ENCODE data around the gene GARNL3. TPM values are rescaled to one million over a fixed set of nuclear protein-coding genes. Genes with fewer than 3 reads are reported as not detected.

GARNL3 gene
- total RNA-seq, 2 experiments from 2014 or later: 4.1 to 4.5 TPM

DNA sequence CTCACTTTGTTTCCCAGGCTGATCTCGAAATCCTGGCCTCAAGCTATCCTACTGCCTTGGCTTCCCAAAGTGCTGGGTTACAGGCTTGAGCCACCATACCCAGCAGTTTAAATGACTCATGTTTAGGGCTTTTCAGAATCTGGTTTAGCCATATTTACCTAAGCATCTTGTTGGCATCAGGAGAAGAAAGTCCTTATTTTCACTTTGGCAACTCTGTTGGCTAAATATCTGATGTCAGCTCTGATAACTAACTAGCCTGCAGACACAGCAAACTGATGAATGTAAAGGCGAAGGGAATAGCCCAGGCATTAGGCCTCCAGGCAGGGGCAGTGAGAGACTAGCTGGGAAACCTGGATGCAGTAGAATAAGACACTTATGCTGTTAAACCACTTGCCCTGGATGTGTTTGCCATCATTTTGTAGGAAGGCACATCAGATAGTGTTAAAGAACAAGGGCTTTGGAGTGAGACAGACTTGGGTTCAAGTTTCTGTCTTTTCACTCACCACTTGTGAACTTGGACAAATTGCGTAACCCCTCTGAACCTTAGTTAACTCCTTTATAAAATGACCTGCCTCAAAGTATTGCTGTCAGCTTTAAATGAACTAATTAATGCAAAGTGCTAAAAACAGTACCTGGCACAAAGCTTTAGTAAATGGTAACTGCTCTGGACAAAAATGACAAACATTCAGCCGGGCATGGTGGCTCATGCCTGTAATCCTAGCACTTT, 34.7 kb upstream of the GARNL3 start:
- ChIA-PET POLR2A (interaction anchor here (0.7 kb wide), 1 partner anchor 391 kb away, joined by 4 read pairs; no protein-coding TSS in a partner anchor), CTCF (interaction anchor here (0.6 kb wide), 1 partner anchor 317 kb away, joined by 4 read pairs; no protein-coding TSS in a partner anchor)

DNA sequence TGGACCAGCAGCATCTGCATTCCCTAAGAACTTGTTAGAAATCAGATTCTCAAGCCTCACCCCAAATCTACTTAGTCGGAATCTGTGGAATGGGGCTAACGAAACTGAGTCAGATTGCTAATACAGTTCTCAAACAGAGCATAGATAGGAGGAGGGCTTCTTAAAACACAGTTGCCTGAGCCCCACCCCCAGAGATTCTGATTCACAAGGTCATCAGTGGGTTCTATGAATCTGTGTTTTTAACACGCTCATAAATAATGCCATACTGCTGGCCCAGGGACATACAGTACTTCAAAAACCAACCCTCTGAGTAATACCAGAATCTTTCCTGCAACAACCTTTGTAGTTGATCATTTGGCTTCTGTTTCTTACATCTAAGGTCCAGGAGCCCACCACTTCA, 32.9 kb upstream of the GARNL3 start:
- ChIA-PET CTCF (no interaction called here), POLR2A (no interaction called here)

DNA sequence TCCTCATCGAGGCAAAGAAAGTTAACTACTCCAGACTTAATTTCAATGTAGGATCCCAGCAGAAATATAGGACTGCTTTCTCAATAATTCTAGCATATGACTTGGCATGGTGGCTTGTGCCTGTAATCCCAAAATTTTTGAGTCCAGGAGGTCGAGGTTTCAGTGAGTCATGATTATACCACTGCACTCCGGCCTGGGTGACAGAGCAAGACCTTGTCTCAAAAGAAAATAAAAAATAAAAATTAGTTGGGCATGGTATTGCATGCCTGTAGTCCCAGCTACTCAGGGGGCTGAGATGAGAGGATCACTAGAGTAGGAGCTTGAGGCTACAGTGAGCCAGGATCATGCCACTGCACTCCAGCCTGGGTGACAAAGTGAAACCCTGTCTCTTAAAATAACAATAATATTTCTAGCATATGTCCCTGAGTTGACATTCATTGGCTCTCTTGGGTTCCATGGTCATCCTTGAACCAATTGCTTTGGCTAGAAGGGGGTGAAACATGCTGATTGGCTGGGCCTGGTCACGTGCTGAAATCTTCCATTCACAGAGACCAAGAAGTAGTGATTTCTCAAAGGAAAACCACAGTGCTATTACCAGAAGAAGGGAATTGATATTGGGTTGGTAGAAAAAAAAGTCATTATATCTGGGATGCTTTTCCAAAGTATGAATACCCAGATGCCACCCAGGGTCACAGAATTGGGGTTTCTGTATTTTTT, 31.6 kb upstream of the GARNL3 start:
- ChIA-PET POLR2A (no interaction called here), CTCF (no interaction called here)

DNA sequence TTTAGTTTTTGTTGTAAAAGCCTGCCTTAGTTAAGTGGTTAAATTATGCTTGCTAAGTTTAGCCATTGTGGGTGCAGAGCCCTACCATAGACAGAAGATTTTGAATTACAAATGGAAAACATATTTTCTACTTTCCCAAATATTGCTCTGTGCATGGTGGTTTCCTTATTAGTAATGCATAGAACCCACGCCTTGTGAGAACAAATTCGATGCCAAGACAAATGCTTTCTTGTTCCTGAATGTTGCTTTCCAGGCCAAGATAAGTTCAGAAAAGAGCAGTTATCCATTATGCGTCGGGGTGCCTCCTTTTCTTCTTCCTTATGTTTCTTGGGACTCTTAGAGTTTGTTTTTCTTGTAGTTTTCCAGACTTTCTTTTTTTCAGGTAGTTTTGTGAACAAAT, 31.0 kb upstream of the GARNL3 start:
- ChIA-PET POLR2A (no interaction called here), CTCF (interaction anchor here (1.1 kb wide), 1 partner anchor 19 kb away, joined by 3 read pairs; no protein-coding TSS in a partner anchor)

DNA sequence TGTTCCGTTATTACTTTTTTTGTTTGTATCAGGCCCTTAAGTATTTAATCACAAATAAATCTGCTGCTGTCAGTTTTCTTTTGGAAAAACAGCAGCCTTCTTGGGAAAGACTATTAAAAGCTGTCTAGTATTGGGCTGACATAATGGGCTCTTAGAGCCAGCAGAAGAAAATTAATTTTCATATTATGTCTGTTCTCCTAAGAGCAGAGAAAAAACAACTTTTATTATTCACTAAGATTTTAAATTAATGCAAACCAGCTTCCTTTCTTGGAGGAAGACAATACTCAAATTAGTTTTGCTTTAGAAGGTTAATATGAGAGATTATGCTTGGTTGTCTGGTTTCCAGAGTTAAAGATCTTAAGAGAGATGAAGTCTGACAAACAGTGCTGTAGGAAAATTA, 30.6 kb upstream of the GARNL3 start:
- CTCF ChIA-PET: interaction anchor here (1.1 kb wide), 1 partner anchor 19 kb away, joined by 3 read pairs; no protein-coding TSS in a partner anchor
- POLR2A ChIA-PET: no interaction called here

- ChIA-PET CTCF (no interaction called here), POLR2A (no interaction called here)
Observed at GRCh38 chr9:127237801-127238200, 26.8 kb upstream of the GARNL3 start.

DNA sequence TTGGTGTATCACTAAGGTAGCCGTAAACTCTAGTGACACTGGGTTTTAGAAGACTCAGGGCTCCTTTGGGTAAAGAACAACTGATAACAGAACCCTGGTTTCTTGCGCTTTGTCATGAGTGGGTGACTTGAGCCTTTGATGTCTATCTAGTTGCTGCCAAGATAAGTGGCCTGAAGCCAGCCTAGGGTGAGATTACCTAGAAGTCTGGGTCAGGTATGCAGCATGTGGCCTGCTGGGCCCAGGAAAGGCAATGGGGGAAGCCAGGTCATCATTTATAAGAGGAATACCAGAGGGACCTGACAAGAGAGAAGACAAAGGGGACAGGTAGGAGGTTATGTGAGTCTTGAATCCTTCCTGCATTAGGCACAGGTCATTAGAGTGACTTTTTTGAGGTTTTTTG, 23.2 kb upstream of the GARNL3 start:
- POLR2A ChIA-PET: no interaction called here
- CTCF ChIA-PET: no interaction called here

DNA sequence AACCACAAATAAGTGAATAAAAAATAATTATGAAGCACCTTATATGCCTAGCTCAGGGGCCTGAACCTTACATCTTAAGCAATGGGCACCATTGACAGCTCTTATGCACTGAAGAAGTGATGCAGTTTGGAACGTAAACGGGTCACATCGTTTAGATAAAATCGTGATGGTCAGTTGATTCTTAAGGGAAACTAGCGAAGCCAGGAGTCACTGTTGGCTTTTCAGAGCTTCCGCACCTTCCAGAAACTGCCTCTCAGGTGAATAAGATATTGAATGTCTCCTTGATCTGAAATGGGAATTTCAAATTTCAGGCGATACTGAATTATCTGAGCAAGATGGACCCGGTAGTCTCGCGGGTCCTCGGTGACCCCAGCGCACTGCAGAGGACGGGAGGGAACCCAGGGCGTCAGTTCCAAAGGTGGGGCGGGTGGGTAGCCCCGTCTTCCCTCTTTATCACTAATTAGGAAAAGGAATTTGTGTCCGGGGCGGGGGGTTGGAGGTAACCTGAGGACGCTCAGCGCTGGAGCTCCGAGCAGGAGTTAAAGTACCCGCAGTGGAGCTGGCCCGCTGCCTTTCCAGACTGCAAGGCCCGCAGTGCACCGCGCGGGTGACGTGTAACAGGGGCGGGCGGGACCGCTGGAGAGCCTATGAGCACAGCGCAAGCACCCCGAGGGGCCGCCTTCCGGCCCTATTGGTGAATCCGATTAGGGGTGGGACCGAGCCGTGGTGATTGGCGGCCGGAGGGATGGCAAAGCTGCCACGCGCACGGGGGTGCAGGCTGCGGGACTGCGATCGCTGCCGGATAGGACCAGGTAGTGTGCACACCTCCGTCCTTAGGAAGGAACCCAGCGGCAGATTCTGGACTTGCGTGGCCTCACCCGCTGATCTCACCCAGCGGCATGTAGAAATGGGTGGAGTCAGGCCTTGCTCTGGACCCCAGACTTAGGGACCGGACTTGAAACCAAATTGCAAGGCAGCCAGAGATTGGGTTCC, 19.7 kb upstream of the GARNL3 start:
- ChIA-PET CTCF (interaction anchor here (0.5 kb wide), 1 partner anchor 330 kb away, joined by 3 read pairs; the partner anchor contains the start of gene RALGPS1), POLR2A (interaction anchor here (0.5 to 0.9 kb wide), 3 partner anchors 15 to 915 kb away, joined by 3 to 9 read pairs (median 7); no protein-coding TSS in a partner anchor)

DNA sequence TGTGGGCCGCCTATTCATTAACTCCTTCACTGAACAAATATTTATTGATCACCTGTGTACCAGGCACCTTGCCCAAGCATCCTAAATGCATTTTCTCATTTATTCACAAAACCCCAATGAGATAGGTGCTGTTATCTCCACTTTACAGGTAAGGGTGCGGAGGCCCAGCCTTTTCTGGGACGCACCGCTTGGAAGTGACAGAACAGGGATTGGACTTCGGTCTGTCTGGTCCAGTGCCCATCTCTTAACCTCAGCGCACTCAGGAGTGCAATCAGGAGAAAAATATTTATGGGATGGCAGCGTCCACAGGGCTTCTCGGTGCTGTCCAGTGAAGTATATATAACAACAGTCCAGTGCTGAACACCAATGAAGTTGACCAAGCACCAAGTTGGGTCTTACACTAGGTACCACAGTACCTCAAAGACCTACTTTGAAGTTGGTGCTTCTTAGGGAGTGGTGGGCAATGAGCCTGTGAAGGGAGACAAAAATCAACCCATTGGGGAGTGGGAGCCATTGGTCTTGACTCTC, 18.9 kb upstream of the GARNL3 start:
- ChIA-PET POLR2A (interaction anchor here (0.5 kb wide), 1 partner anchor 14 kb away, joined by 3 read pairs; no protein-coding TSS in a partner anchor), CTCF (no interaction called here)

DNA sequence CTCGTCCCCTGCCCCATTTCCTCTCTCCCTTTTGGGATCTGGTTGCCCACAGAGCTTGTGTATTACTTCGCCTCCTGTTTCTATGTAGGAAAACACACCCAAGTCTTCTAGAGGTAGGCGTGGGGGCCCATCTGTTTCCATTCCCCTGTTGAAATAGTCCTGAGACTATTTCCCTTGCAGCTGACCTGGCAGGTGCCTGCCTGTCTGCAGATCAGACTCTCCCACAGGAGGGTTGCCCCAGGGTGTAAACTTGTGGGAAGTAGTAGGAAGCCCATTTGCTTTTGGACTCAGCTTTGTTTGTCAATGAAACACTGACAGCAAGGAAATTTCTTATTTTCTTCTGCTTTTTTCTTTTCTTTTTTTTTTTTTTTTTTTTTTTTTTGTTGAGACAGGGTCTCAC, 16.3 kb upstream of the GARNL3 start:
- POLR2A ChIA-PET: no interaction called here

GRCh38 chr9:127249877-127250276, 14.7 kb upstream of the GARNL3 start:
- POLR2A ChIA-PET: no interaction called here
- CTCF ChIA-PET: no interaction called here

More for the DNA sequence above, 16.3 kb upstream of the GARNL3 start:
- CTCF ChIA-PET: no interaction called here

DNA sequence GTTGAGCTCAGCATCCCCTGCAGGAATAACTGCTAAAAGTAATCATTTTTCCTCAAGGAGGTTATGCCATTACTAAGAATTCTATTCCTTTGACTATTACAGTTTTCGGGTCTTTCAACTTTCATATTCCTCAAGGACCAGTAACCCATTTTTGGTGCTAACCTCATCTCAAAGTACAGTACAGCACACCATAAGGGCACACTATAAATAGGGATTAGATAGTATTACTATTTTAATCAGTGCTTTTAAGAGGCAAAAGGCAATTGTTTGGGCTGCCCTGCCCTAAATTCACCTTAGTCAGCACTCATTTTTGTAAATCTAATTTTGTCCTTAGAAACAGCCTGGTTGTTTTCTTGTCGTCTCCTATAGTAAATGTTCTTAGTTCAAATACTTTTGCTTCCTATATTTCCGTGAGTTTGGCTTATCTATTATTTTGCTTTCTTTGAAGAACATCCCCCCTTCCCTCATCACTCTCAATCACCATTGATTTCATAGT, 13.6 kb upstream of the GARNL3 start:
- POLR2A ChIA-PET: no interaction called here
- CTCF ChIA-PET: no interaction called here

DNA sequence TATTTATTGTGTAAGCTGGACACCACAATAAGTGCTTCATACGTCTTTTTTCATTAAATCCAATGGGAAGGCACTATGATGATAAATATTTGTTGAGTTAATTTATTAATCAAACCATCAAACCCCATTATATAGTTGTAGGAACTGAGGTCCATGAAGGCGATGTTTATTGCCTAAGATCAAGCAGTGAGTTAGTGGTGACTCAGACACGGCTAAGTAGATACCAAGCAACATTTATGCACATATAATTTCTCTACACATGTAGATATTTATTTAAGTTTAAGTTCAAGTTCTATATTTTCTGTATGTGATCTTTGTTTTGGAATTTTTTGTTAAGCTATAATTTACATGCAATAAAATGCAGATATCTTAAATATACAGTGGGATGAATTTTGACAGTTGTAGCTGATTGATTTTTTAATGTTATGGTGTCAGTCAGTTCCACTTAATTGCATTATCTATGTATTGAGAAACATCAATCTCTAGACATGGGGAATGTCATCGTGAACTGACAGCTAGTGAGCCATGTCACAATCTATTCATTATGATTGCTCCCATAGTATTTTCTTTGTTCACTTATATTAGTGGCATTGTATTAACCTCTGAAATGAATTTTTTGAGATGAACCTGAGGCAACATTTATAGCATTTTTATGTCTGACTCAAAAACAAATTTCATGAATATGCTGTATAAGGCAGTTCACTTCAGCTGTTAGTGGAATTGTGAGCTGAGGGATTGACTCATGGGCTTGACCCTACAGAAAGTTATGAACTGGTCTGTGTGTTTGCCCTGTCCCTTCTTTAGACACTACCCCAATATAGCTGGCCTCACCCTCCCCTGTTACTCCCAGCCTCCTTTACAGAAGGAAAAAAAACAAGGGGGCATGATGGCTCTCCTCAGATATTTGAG, 11.9 kb upstream of the GARNL3 start:
- ChIA-PET CTCF (no interaction called here), POLR2A (no interaction called here)

DNA sequence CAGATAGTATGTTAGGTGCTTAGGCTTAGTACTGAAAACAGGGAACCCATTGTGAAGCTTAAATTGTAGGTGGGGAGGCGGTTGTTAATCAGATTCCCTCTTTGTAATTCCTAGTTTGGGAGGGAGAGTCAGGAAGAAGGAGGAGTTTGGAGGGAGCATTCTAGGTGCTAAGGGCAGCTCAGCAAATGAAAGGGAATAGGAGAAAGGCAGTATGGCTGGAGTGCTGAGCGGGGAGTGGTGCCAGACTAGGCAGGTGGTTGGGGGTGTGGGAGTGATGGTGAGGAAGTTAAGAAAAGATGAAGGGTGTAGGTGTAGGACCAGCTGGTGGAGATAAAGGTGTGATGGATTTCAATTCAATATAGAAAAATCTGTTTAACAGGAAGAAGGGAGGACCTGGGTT, 11.1 kb upstream of the GARNL3 start:
- POLR2A ChIA-PET: no interaction called here
- CTCF ChIA-PET: no interaction called here

- CTCF ChIA-PET: no interaction called here
- POLR2A ChIA-PET: no interaction called here
Observed at GRCh38 chr9:127255692-127256091, 8.9 kb upstream of the GARNL3 start.

DNA sequence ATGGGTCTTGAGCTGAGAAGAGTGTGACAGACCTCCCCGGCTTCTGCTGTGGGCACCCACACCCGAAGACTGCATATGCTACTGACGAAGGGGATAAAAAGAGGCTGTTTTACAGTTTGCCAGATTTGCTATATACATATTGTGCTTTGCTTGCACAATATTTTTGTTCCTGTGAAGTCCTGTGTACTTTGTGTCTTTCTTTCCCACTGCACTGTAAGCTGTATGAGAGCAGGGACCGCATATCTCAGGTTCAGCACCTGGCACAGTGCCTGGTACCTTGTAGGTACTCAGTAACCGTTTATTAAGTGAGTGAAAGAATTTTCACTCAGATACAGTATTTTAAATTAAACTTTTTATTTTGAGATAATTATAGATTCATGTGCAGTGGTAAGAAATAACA, 8.2 kb upstream of the GARNL3 start:
- ChIA-PET CTCF (no interaction called here), POLR2A (no interaction called here)

GRCh38 chr9:127258606-127259471, 5.7 kb upstream of the GARNL3 start:
- ChIA-PET POLR2A (interaction anchor here (0.7 kb wide), 1 partner anchor 14 kb away, joined by 3 read pairs; no protein-coding TSS in a partner anchor), CTCF (no interaction called here)

DNA sequence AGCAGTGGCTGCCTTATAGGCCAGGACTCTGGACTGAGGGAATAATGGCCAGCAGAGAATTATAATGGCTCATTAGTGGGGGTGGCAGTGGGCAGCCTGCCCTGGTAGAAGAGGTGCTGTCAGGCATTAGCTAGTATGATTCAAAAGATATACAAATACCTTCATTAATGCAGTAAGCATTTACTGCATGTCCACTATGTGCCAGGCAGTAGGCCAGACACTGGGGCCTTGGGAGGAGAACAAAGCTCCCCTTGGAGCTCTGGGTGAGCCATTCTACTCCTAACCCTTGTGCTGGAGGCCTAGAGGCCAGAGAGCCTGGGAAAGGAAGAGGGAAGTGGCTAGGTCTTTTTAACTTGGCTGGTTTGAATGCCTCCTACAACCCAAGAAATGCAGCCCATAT, 2.0 kb upstream of the GARNL3 start:
- POLR2A ChIA-PET: no interaction called here
- CTCF ChIA-PET: no interaction called here
